GM20000 (cell line): ENCODE data around the gene DPP10.

Source experiments
- DNase-seq: peaks from one replicate; pipeline ENCODE4 v3.0.0; 2012; ENCODE audit warnings: low spot score
- CTCF ChIP-seq: IDR thresholded peaks from 2 replicates; pipeline ENCODE4 v1.5.1; 2012; ENCODE audit warnings: mild to moderate bottlenecking, control low read depth; ENCODE audit errors: extremely low read depth, missing control alignments

Gene DPP10

DNA sequence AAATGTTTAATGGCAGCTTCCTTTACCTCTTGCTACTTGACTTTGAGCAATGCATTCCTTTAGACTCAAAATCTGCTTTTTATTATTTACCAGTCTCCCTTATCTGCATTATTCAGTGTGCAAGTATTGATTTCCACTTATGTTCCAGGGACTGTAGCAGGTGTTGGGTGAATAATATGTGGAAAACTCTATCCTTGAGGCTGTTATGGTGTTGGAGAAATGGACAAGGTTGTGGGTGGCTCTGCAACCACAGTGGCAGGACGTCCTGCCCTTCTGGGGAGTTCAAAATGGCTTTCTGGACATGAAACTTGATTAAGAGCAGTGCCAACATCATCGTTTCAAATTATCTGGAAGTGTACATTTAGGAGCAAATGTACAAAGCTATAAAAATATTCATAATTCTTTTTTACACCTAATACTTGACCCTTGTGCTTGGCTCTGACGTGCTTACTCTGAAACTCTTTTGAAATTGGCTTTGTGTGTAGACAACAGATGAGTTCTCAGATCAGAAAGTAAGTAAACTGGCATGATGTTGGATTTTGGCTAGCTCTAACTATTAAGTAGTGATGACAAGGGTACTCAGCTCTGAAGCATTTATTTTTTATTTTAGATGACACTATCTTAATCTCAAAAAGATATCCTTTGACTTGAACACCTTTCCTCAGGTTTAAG, 766.2 kb downstream of the DPP10 start:
- no peak for TF ChIP-seq CTCF
- no peak for DNase-seq

DNA sequence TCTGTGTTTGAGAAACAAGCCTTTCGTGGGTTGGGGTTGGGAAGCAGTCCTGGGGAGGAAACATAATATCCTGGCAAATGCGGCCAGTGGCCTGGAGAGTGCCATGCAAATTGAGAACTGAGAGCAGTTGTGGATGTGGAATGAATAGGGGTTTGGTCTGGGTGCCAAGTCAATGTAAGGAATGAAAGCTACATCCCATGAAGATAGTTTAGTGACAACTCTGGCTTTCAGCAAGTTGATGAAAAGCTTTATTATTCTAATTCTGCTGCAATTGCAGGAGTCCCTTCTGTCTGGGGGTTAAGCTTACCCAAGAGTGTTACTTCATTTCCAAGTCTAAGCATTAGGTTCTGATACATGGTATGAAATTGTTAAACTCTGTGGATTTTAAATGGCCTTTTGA, 771.6 kb downstream of the DPP10 start:
- no peak for TF ChIP-seq CTCF
- DNase-seq, result no peak

- TF ChIP-seq CTCF, result no peak
Measured at GRCh38 chr2:115219296-115219695, 776.9 kb downstream of the DPP10 start.

GRCh38 chr2:115234186-115234585, 791.7 kb downstream of the DPP10 start:
- no peak for TF ChIP-seq CTCF
- DNase-seq, result no peak

More at GRCh38 chr2:115219296-115219695, 776.9 kb downstream of the DPP10 start:
- DNase-seq, result no peak

DNA sequence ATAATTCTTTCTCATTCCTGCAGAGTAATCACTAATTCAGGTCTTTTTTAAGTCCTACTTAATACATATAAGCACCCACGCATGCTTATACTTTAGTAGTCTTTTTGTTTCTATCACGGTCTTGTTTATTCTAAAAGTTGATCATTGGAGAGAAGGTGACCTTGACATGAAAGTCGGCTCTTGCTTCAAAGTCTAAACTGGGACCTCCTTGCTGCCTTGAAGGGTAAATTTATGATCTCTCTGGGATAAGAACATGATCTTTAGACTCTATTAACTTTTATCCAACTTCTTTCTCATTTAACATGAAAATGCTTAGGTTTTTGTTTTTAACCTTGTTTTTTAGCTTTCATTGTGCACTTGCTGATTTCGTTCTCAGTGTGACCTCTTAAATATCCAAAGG, 792.3 kb downstream of the DPP10 start:
- no peak for TF ChIP-seq CTCF
- DNase-seq, result no peak

- no peak for DNase-seq
- TF ChIP-seq CTCF, result no peak
Measured at GRCh38 chr2:115248066-115248465, 805.6 kb downstream of the DPP10 start.

GRCh38 chr2:115277366-115277765, 834.9 kb downstream of the DPP10 start:
- no peak for DNase-seq
- no peak for TF ChIP-seq CTCF
